Measurements from ENCODE around the gene TLE5.
"Not testable (repeated sequence)": the region's sequence is repeated elsewhere in the genome, so short reads cannot be mapped to it uniquely, and the experiment has no call there.

TLE5 gene

GRCh38 chr19:3015126-3016057 is 46.9 kb downstream of the TLE5 start:
- Histone ChIP-seq H3K4me3 (ENCODE audit: control insufficient read depth in 1 of 7, extremely low read depth in 1 of 7, insufficient read depth in 4 of 7, low read depth in 2 of 7, low read length in 6 of 7) (no peak overlapping the region), H3K36me3 (ENCODE audit: control insufficient read depth in 4 of 4, insufficient read depth in 4 of 4, low read length in 3 of 4) (no peaks in the 10 kb centered on the region), H3K9me3 (ENCODE audit: control extremely low read depth in 1 of 5, control insufficient read depth in 4 of 5, insufficient read depth in 2 of 5, low read depth in 1 of 5, low read length in 4 of 5) (no peaks in the 10 kb centered on the region), H3K27ac (ENCODE audit: insufficient read depth in 1 of 2, low read depth in 1 of 2, low read length in 2 of 2, poor library complexity in 1 of 2, severe bottlenecking in 2 of 2) (no peak overlapping the region), H3K27me3 (replicated peaks in 2 of 5; ENCODE audit: control insufficient read depth in 4 of 5, insufficient read depth in 5 of 5, low read length in 4 of 5) (no peaks in the 10 kb centered on the region), H3K4me1 (ENCODE audit: control extremely low read depth in 1 of 4, control insufficient read depth in 4 of 4, insufficient read depth in 4 of 4, low read length in 3 of 4) (no peaks in the 10 kb centered on the region)
- ChIA-PET CTCF (interaction anchor here (1.1 to 1.2 kb wide), 4 partner anchors 15 to 88 kb away, joined by 3 to 4 read pairs (median 3); no protein-coding TSS in a partner anchor), POLR2A (no interaction called here)
- DNase-seq = peak in 1 of 3 donors; percentile 16
- 91% methylated on average over 16 of the region's 22 CpGs for WGBS (ENCODE audit: insufficient coverage)

GRCh38 chr19:3014135-3014534 is 48.2 kb downstream of the TLE5 start:
- Histone ChIP-seq H3K27me3 (replicated peaks in 2 of 5; ENCODE audit: control insufficient read depth in 4 of 5, insufficient read depth in 5 of 5, low read length in 4 of 5) (no peaks in the 10 kb centered on the region), H3K4me3 (ENCODE audit: control insufficient read depth in 1 of 7, extremely low read depth in 1 of 7, insufficient read depth in 4 of 7, low read depth in 2 of 7, low read length in 6 of 7) (no peak overlapping the region), H3K4me1 (ENCODE audit: control extremely low read depth in 1 of 4, control insufficient read depth in 4 of 4, insufficient read depth in 4 of 4, low read length in 3 of 4) (no peaks in the 10 kb centered on the region), H3K9me3 (ENCODE audit: control extremely low read depth in 1 of 5, control insufficient read depth in 4 of 5, insufficient read depth in 2 of 5, low read depth in 1 of 5, low read length in 4 of 5) (no peaks in the 10 kb centered on the region), H3K36me3 (ENCODE audit: control insufficient read depth in 4 of 4, insufficient read depth in 4 of 4, low read length in 3 of 4) (no peaks in the 10 kb centered on the region), H3K27ac (ENCODE audit: insufficient read depth in 1 of 2, low read depth in 1 of 2, low read length in 2 of 2, poor library complexity in 1 of 2, severe bottlenecking in 2 of 2) (no peak overlapping the region)
- 96% methylated on average over 8 of the region's 8 CpGs for WGBS (ENCODE audit: insufficient coverage)
- DNase-seq = no peak
- ChIA-PET POLR2A (no interaction called here), CTCF (interaction anchor here (1.3 kb wide), 1 partner anchor 9 kb away, joined by 3 read pairs; no protein-coding TSS in a partner anchor)

GRCh38 chr19:3013263-3013725 is 49.0 kb downstream of the TLE5 start:
- H3K27me3 ChIP-seq (replicated peaks in 2 of 5; ENCODE audit: control insufficient read depth in 4 of 5, insufficient read depth in 5 of 5, low read length in 4 of 5) = no peaks in the 10 kb centered on the region
- WGBS (ENCODE audit: insufficient coverage) = 100% methylated on average over 5 of the region's 7 CpGs
- no peak for DNase-seq
- H3K4me3 ChIP-seq (ENCODE audit: control insufficient read depth in 1 of 7, extremely low read depth in 1 of 7, insufficient read depth in 4 of 7, low read depth in 2 of 7, low read length in 6 of 7) = no peak overlapping the region
- H3K36me3 ChIP-seq (ENCODE audit: control insufficient read depth in 4 of 4, insufficient read depth in 4 of 4, low read length in 3 of 4) = no peaks in the 10 kb centered on the region
- H3K27ac ChIP-seq (ENCODE audit: insufficient read depth in 1 of 2, low read depth in 1 of 2, low read length in 2 of 2, poor library complexity in 1 of 2, severe bottlenecking in 2 of 2) = no peak overlapping the region
- CTCF ChIA-PET = interaction anchor here (0.8 to 1.3 kb wide), 4 partner anchors 10 to 57 kb away, joined by 3 to 4 read pairs (median 3); no protein-coding TSS in a partner anchor
- POLR2A ChIA-PET = no interaction called here
- H3K9me3 ChIP-seq (ENCODE audit: control extremely low read depth in 1 of 5, control insufficient read depth in 4 of 5, insufficient read depth in 2 of 5, low read depth in 1 of 5, low read length in 4 of 5) = no peaks in the 10 kb centered on the region
- H3K4me1 ChIP-seq (ENCODE audit: control extremely low read depth in 1 of 4, control insufficient read depth in 4 of 4, insufficient read depth in 4 of 4, low read length in 3 of 4) = no peaks in the 10 kb centered on the region

- H3K4me3 ChIP-seq (ENCODE audit: control insufficient read depth in 1 of 7, extremely low read depth in 1 of 7, insufficient read depth in 4 of 7, low read depth in 2 of 7, low read length in 6 of 7) = no peak overlapping the region
- no peaks in the 10 kb centered on the region for H3K27me3 ChIP-seq (replicated peaks in 2 of 5; ENCODE audit: control insufficient read depth in 4 of 5, insufficient read depth in 5 of 5, low read length in 4 of 5)
- no peak for DNase-seq
- no peaks in the 10 kb centered on the region for H3K9me3 ChIP-seq (ENCODE audit: control extremely low read depth in 1 of 5, control insufficient read depth in 4 of 5, insufficient read depth in 2 of 5, low read depth in 1 of 5, low read length in 4 of 5)
- no peaks in the 10 kb centered on the region for H3K36me3 ChIP-seq (ENCODE audit: control insufficient read depth in 4 of 4, insufficient read depth in 4 of 4, low read length in 3 of 4)
- POLR2A ChIA-PET = no interaction called here
- no peak overlapping the region for H3K27ac ChIP-seq (ENCODE audit: insufficient read depth in 1 of 2, low read depth in 1 of 2, low read length in 2 of 2, poor library complexity in 1 of 2, severe bottlenecking in 2 of 2)
- H3K4me1 ChIP-seq (ENCODE audit: control extremely low read depth in 1 of 4, control insufficient read depth in 4 of 4, insufficient read depth in 4 of 4, low read length in 3 of 4) = no peaks in the 10 kb centered on the region
- CTCF ChIA-PET = interaction anchor here (0.8 to 1.3 kb wide), 4 partner anchors 11 to 56 kb away, joined by 3 to 4 read pairs (median 3); no protein-coding TSS in a partner anchor
- 93% methylated on average over 13 of the region's 16 CpGs for WGBS (ENCODE audit: insufficient coverage)
These were observed 49.6 kb downstream of the TLE5 start for GRCh38 chr19:3012621-3013262.

GRCh38 chr19:3012059-3012458 is 50.2 kb downstream of the TLE5 start:
- 92% methylated on average over 11 of the region's 13 CpGs for WGBS (ENCODE audit: insufficient coverage)

GRCh38 chr19:3010871-3011270 is 51.4 kb downstream of the TLE5 start:
- no peak for DNase-seq
- no peaks in the 10 kb centered on the region for H3K27me3 ChIP-seq (replicated peaks in 2 of 5; ENCODE audit: control insufficient read depth in 4 of 5, insufficient read depth in 5 of 5, low read length in 4 of 5)

More at GRCh38 chr19:3012059-3012458, 50.2 kb downstream of the TLE5 start:
- H3K36me3 ChIP-seq (ENCODE audit: control insufficient read depth in 4 of 4, insufficient read depth in 4 of 4, low read length in 3 of 4); H3K27me3 ChIP-seq (replicated peaks in 2 of 5; ENCODE audit: control insufficient read depth in 4 of 5, insufficient read depth in 5 of 5, low read length in 4 of 5); CTCF ChIA-PET; H3K4me1 ChIP-seq (ENCODE audit: control extremely low read depth in 1 of 4, control insufficient read depth in 4 of 4, insufficient read depth in 4 of 4, low read length in 3 of 4); DNase-seq; H3K9me3 ChIP-seq (ENCODE audit: control extremely low read depth in 1 of 5, control insufficient read depth in 4 of 5, insufficient read depth in 2 of 5, low read depth in 1 of 5, low read length in 4 of 5); H3K27ac ChIP-seq (ENCODE audit: insufficient read depth in 1 of 2, low read depth in 1 of 2, low read length in 2 of 2, poor library complexity in 1 of 2, severe bottlenecking in 2 of 2); POLR2A ChIA-PET; H3K4me3 ChIP-seq (ENCODE audit: control insufficient read depth in 1 of 7, extremely low read depth in 1 of 7, insufficient read depth in 4 of 7, low read depth in 2 of 7, low read length in 6 of 7): not testable (repeated sequence)

GRCh38 chr19:3008994-3009393 is 53.3 kb downstream of the TLE5 start:
- CTCF ChIA-PET = no interaction called here
- no peaks in the 10 kb centered on the region for H3K9me3 ChIP-seq (ENCODE audit: control extremely low read depth in 1 of 5, control insufficient read depth in 4 of 5, insufficient read depth in 2 of 5, low read depth in 1 of 5, low read length in 4 of 5)
- no peaks in the 10 kb centered on the region for H3K36me3 ChIP-seq (ENCODE audit: control insufficient read depth in 4 of 4, insufficient read depth in 4 of 4, low read length in 3 of 4)
- POLR2A ChIA-PET = no interaction called here
- H3K27ac ChIP-seq (ENCODE audit: insufficient read depth in 1 of 2, low read depth in 1 of 2, low read length in 2 of 2, poor library complexity in 1 of 2, severe bottlenecking in 2 of 2) = no peak overlapping the region
- WGBS (ENCODE audit: insufficient coverage) = 95% methylated on average over 6 of the region's 6 CpGs
- no peak for DNase-seq
- no peak overlapping the region for H3K4me3 ChIP-seq (ENCODE audit: control insufficient read depth in 1 of 7, extremely low read depth in 1 of 7, insufficient read depth in 4 of 7, low read depth in 2 of 7, low read length in 6 of 7)
- H3K4me1 ChIP-seq (ENCODE audit: control extremely low read depth in 1 of 4, control insufficient read depth in 4 of 4, insufficient read depth in 4 of 4, low read length in 3 of 4) = no peaks in the 10 kb centered on the region
- peaks cover 0 to 5% (median 0%) of the 10 kb centered on the region in 5 experiments for H3K27me3 ChIP-seq (replicated peaks in 2 of 5; ENCODE audit: control insufficient read depth in 4 of 5, insufficient read depth in 5 of 5, low read length in 4 of 5)

More at GRCh38 chr19:3010871-3011270, 51.4 kb downstream of the TLE5 start:
- H3K4me3 ChIP-seq (ENCODE audit: control insufficient read depth in 1 of 7, extremely low read depth in 1 of 7, insufficient read depth in 4 of 7, low read depth in 2 of 7, low read length in 6 of 7) = no peak overlapping the region
- no peaks in the 10 kb centered on the region for H3K36me3 ChIP-seq (ENCODE audit: control insufficient read depth in 4 of 4, insufficient read depth in 4 of 4, low read length in 3 of 4)
- ChIA-PET CTCF (interaction anchor here (0.5 to 0.8 kb wide), 3 partner anchors 20 to 29 kb away, joined by 3 read pairs; no protein-coding TSS in a partner anchor), POLR2A (no interaction called here)
- 100% methylated on average over 13 of the region's 13 CpGs for WGBS (ENCODE audit: insufficient coverage)
- no peaks in the 10 kb centered on the region for H3K4me1 ChIP-seq (ENCODE audit: control extremely low read depth in 1 of 4, control insufficient read depth in 4 of 4, insufficient read depth in 4 of 4, low read length in 3 of 4)
- no peaks in the 10 kb centered on the region for H3K9me3 ChIP-seq (ENCODE audit: control extremely low read depth in 1 of 5, control insufficient read depth in 4 of 5, insufficient read depth in 2 of 5, low read depth in 1 of 5, low read length in 4 of 5)
- no peak overlapping the region for H3K27ac ChIP-seq (ENCODE audit: insufficient read depth in 1 of 2, low read depth in 1 of 2, low read length in 2 of 2, poor library complexity in 1 of 2, severe bottlenecking in 2 of 2)

Data from common myeloid progenitor, CD34-positive (primary cell).